Activated T-helper 2 cell treated with anti-CD3 and anti-CD28 coated beads, Interferon-gamma antibody, Interleukin-2, Interleukin-4, amounts not matched to agents 10 μg/mL and 5 μg/mL and 100 μg/mL, durations not matched to agents 14 hours and 24 hours and 36 hours (primary cell): ENCODE results near the gene NIP7. TPM values are rescaled to one million over a fixed set of nuclear protein-coding genes. Genes with fewer than 3 reads are reported as not detected.
A peak's percentile ranks its signal among the peaks of the same experiment; 100 is the strongest.
"Not testable (repeated sequence)": the region's sequence is repeated elsewhere in the genome, so short reads cannot be mapped to it uniquely, and the experiment has no call there.

Source experiments
- DNase-seq: peaks from one replicate; pipeline ENCODE4 v3.0.0; 2021; ENCODE audit warnings: low spot score
- H3K27ac Mint-ChIP-seq: one replicate; pipeline ENCODE4 v1.8.0; 2021; ENCODE audit warnings: mixed read lengths
- H3K27me3 Mint-ChIP-seq: one replicate; pipeline ENCODE4 v1.8.0; 2021; ENCODE audit warnings: low read depth, mixed read lengths
- H3K36me3 Mint-ChIP-seq: one replicate; pipeline ENCODE4 v1.8.0; 2021; ENCODE audit warnings: low read depth, mixed read lengths
- H3K4me1 Mint-ChIP-seq: one replicate; pipeline ENCODE4 v1.8.0; 2021; ENCODE audit warnings: low read depth, mixed read lengths
- H3K4me3 Mint-ChIP-seq: one replicate; pipeline ENCODE4 v1.8.0; 2021; ENCODE audit warnings: low read depth, mild to moderate bottlenecking, moderate library complexity, mixed read lengths
- H3K9me3 Mint-ChIP-seq: one replicate; pipeline ENCODE4 v1.8.0; 2021; ENCODE audit warnings: mixed read lengths
- intact Hi-C: fragments of 100-400 bp; cut with micrococcal nuclease; formaldehyde crosslinking; loops from one replicate; pipeline ENCODE4 v1.15.1; 2023
- total RNA-seq: library from RNA; stranded (reverse); gene quantifications from 2 replicates; pipeline ENCODE4 v1.2.3, GENCODE V29; 2022

NIP7 gene
- total RNA-seq = 60.5 and 60.8 TPM in 2 replicates

DNA sequence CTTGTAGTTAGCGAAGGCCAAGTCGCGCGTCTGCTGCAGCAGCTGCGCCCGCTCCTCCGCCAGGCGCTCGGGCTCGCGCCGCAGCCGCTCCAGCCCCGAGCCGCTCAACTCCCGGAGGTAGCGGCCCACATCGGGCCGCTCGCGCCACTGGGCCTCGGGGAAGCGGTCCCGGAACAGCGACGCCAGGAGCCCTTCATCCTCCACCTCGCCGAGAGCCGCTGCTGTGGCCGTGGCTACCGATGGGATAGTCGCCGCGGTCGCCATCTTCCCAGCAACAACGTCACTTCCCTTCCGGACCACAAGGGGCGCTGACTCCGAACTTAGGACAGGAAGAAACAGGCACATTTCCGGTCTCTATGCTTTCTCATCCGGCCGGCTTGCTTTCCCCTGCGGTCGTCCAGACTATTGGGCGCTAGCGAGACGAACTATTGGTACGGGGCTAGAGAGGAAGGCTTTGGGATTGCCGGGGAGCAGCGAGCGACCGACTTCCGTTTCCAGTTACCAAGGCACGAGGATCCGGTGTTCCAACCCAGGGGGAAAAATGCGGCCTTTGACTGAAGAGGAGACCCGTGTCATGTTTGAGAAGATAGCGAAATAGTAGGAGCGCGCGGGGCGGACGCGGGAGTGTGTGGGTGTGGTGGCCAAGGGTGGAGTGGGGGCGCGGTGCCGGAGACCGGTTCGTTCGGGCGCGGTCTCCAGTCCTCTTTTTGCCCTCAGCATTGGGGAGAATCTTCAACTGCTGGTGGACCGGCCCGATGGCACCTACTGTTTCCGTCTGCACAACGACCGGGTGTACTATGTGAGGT, at the start of gene NIP7, which contains the start of gene COG8:
Gene NIP7 (plus strand): TSS at position 484 of the 806 bp plus-strand sequence. CDS start 58 bp downstream, at position 542.
Gene COG8 (minus strand): TSS at position 276 of the 806 bp plus-strand sequence. CDS start 12 bp downstream, at position 264.
- Mint-ChIP-seq H3K4me3 (peak within 1 kb of the TSS; percentile 98), H3K36me3 (peaks cover 72% of the 10 kb centered on the region), H3K9me3 (no peaks in the 10 kb centered on the region), H3K4me1 (peaks cover 31% of the 10 kb centered on the region), H3K27me3 (no peaks in the 10 kb centered on the region), H3K27ac (peak within 1 kb of the TSS; percentile 96)
- peak; percentile 91 for DNase-seq
- intact Hi-C loops = loop anchor here (1.0 to 5.0 kb wide), 5 partner anchors 9 to 413 kb away; partner anchors contain the start of genes NOB1, PDF and VPS4A

DNA sequence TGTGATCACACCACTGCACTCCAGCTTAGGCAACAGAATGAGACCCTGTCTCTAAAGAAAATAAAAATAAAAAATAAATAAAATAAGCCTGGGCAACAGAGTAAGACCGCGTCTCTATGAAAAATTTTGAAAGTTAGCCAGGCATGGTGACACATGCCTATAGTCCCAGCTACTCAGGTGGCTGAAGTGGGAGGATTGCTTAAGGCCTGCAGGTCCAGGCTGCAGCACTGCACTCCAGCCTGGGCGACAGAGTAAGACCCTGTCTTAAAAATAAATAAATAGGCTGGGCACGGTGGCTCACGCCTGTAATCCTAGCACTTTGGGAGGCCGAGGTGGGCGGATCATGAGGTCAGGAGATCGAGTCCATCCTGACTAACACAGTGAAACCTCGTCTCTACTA, 47.9 kb upstream of the NIP7 start:
- H3K4me3 Mint-ChIP-seq, H3K4me1 Mint-ChIP-seq, DNase-seq, H3K27ac Mint-ChIP-seq, H3K9me3 Mint-ChIP-seq, H3K36me3 Mint-ChIP-seq, intact Hi-C loops, H3K27me3 Mint-ChIP-seq: not testable (repeated sequence)

DNA sequence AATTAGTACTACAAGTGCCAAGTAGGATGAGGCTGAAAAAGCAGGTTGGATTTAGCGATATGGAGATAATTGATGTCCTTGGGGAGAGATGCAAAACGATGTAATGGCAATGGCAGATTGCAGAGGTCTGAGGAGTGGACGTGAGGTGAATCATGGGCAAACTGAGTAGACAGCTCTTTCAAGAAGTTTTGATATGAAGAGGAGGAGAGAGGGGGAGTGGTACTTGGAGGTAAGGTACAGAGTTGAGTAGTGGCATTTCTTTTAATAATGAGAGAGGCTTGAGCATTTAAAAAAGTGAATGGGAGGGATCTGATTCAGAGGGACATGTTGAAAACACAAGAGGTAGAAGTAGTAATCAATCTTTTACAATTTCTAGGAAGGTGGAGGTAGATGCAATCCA, 46.2 kb upstream of the NIP7 start:
- Mint-ChIP-seq H3K27me3 (no peaks in the 10 kb centered on the region), H3K36me3 (peaks cover 3% of the 10 kb centered on the region), H3K4me1 (no peaks in the 10 kb centered on the region), H3K27ac (no peak overlapping the region), H3K4me3 (no peak overlapping the region), H3K9me3 (no peaks in the 10 kb centered on the region)
- DNase-seq = no peak
- intact Hi-C loops = no loop called here

DNA sequence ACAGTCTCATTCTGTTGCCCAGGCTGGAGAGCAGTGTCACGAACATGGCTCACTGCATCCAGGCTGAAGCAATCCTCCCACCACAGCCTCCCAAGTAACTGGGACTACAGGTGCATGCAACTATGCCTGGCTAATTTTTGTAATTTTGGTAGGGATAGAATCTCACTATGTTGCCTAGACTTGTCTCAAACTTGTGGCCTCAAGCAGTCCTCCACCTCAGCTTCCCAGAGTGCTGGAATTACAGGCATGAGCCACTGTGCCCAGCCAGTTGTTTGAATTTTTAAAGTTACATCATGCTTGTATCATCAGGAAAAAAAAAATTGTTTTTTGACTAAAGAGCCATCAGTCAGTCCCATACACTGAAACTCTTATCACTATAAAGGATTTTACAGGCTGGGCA, 45.5 kb upstream of the NIP7 start:
- Mint-ChIP-seq H3K27me3 (no peaks in the 10 kb centered on the region), H3K4me3 (no peak overlapping the region), H3K27ac (no peak overlapping the region), H3K36me3 (peaks cover 3% of the 10 kb centered on the region), H3K4me1 (peaks cover 2% of the 10 kb centered on the region), H3K9me3 (no peaks in the 10 kb centered on the region)
- no peak for DNase-seq
- intact Hi-C loops = no loop called here

DNA sequence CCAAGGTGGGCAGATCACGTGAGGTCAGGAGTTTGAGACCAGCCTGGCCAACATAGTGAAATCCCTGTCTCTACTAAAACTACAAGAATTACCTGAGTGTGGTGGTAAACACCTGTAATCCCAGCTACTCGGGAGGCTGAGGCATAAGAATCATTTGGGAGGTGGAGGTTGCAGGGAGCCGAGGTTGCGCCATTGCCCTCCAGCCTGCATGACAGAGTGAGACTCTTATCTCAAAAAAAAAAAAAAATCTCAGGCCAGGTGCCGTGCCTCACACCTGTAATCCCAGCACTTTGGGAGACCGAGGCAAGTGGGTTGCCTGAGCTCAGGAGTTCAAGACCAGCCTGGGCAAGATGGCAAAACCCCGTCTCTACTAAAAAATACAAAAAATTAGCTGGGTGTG, 42.8 kb upstream of the NIP7 start:
- not testable (repeated sequence) for H3K9me3 Mint-ChIP-seq

DNA sequence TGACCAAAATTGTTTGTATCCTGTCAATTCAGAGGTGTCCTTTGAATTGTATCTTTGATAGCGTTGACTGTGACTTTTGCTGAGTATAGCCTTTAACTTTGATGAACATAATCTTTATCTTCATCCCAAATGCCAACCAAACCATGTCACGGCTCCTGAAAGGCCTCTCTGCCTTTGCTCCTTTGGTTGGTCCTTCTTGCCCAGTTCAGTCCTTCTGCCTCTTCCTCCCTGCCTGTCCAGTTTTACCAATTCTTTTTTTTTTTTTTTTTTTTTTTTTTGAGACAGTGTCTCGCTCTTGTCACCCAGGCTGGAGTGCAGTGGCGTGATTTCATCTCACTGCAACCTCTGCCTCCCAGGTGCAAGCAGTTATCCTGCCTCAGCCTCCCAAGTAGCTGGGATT, 41.3 kb upstream of the NIP7 start:
- Mint-ChIP-seq H3K27me3 (no peaks in the 10 kb centered on the region), H3K4me1 (peaks cover 2% of the 10 kb centered on the region), H3K36me3 (peaks cover 22% of the 10 kb centered on the region), H3K27ac (no peak overlapping the region), H3K9me3 (no peaks in the 10 kb centered on the region), H3K4me3 (no peak overlapping the region)
- intact Hi-C loops = no loop called here
- no peak for DNase-seq

More for the DNA sequence above, 42.8 kb upstream of the NIP7 start:
- H3K4me1 Mint-ChIP-seq, H3K27ac Mint-ChIP-seq, intact Hi-C loops, H3K27me3 Mint-ChIP-seq, DNase-seq, H3K4me3 Mint-ChIP-seq: not testable (repeated sequence)
- peaks cover 22% of the 10 kb centered on the region for H3K36me3 Mint-ChIP-seq

DNA sequence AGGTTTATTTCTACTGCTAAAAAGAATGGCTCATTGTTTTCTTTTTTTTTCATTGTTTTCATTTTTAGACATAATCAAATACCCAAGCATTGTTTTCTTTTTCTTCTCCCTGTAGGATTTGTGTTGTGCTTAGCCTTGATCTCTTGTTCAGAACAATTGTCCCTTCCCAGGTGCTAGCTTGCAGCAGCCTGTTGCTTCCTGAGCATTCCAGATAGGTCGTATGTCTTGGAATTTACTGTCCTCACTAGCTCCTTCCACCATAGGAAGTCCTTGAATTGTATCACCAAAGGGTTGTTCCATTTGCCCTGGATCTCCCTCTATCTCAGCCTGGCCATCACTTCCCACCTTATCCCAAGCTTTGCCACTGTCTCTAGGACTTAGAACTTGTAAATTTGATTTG, 38.4 kb upstream of the NIP7 start:
- no peaks in the 10 kb centered on the region for H3K9me3 Mint-ChIP-seq
- H3K27me3 Mint-ChIP-seq = no peaks in the 10 kb centered on the region
- no peak for DNase-seq
- no peak overlapping the region for H3K27ac Mint-ChIP-seq
- intact Hi-C loops = no loop called here
- H3K36me3 Mint-ChIP-seq = peaks cover 26% of the 10 kb centered on the region
- peaks cover 2% of the 10 kb centered on the region for H3K4me1 Mint-ChIP-seq
- no peak overlapping the region for H3K4me3 Mint-ChIP-seq

DNA sequence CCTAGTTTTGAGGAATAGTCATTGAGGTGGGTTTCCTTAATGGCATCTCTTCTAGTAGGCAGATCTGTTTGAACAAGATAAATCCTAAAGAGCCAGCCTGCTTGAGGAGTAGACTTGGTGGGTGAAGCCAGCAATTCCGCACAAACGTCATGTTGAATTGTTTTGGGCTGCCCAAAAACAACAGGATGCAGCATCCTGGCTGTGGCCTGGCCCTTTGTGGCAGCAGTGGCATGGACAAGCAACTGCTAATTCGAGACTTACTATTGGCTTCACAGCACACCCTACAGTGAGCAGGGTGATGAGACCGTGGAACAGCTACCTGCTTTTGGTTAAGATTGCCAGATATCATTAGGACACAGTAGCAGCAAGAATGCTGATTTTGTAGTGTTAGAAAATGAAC, 37.7 kb upstream of the NIP7 start:
- Mint-ChIP-seq H3K4me3 (no peak overlapping the region), H3K36me3 (peaks cover 27% of the 10 kb centered on the region), H3K4me1 (peaks cover 2% of the 10 kb centered on the region), H3K27me3 (no peaks in the 10 kb centered on the region), H3K27ac (no peak overlapping the region), H3K9me3 (no peaks in the 10 kb centered on the region)
- intact Hi-C loops = no loop called here
- DNase-seq = no peak

DNA sequence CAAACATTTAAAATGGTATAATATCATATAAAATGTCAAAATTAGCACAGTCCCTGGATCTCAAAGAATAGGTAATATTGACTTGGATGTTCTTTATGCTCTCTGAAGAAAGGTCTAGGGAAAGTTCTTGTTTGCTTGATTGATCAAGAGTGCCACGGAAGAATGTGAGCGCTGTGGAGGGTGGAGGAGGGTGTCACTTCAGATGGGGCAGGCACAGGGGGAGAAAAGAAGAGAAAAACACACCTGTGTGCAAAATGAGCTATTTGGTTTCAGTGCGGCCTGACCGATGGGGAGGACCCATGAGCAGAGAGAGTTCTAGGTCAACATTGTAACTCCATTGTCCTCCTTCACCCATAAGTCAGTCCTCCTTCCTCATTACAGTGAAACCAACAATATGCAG, 37.3 kb upstream of the NIP7 start:
- H3K4me3 Mint-ChIP-seq = no peak overlapping the region
- intact Hi-C loops = no loop called here
- no peaks in the 10 kb centered on the region for H3K9me3 Mint-ChIP-seq
- no peak overlapping the region for H3K27ac Mint-ChIP-seq
- peaks cover 27% of the 10 kb centered on the region for H3K36me3 Mint-ChIP-seq
- DNase-seq = no peak
- H3K4me1 Mint-ChIP-seq = peaks cover 2% of the 10 kb centered on the region
- H3K27me3 Mint-ChIP-seq = no peaks in the 10 kb centered on the region

DNA sequence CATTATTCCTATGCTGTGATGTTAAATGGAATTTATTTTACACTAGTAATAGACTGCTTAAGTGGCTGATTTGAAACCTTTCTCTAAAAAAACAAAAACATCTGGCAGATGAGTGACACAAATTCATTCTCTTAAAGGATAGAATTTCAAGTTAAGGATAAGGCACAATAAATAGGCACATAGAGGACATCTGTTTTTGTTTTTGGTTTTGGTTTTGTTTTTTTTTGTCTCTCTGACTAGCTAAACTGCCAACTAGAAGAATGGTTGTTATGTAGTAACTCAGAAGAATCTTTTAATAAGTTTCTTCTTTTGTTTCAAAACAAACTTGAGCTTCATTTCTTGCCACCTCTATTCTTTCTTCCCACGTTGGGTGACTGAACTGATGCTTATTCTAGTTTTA, 33.5 kb upstream of the NIP7 start:
- no peak for DNase-seq
- no peaks in the 10 kb centered on the region for H3K27me3 Mint-ChIP-seq
- H3K9me3 Mint-ChIP-seq = no peaks in the 10 kb centered on the region
- no peak overlapping the region for H3K27ac Mint-ChIP-seq
- peaks cover 3% of the 10 kb centered on the region for H3K4me1 Mint-ChIP-seq
- H3K36me3 Mint-ChIP-seq = peaks cover 18% of the 10 kb centered on the region
- no peak overlapping the region for H3K4me3 Mint-ChIP-seq
- intact Hi-C loops = no loop called here

DNA sequence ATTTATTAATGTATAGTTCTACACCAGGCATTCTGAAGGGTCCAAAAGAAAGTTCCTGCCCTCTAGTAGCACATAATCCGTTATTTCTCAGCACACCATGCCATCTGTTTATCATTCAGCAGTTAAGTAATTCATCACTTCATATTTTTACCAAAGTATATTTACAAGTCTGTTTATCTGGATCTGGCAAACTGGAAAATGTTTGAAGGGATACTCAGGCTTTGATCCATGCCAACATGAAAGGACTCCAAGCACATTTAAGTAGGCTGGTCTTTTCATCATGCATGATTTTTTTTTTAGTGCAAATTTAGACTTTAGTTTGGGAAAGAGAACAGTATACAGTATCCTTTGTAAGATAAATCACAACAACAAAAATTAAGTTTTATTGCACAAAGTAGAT, 32.5 kb upstream of the NIP7 start:
- intact Hi-C loops = no loop called here
- peaks cover 7% of the 10 kb centered on the region for H3K4me1 Mint-ChIP-seq
- no peak for DNase-seq
- no peak overlapping the region for H3K27ac Mint-ChIP-seq
- no peak overlapping the region for H3K4me3 Mint-ChIP-seq
- H3K36me3 Mint-ChIP-seq = peaks cover 18% of the 10 kb centered on the region
- no peaks in the 10 kb centered on the region for H3K27me3 Mint-ChIP-seq
- no peaks in the 10 kb centered on the region for H3K9me3 Mint-ChIP-seq

DNA sequence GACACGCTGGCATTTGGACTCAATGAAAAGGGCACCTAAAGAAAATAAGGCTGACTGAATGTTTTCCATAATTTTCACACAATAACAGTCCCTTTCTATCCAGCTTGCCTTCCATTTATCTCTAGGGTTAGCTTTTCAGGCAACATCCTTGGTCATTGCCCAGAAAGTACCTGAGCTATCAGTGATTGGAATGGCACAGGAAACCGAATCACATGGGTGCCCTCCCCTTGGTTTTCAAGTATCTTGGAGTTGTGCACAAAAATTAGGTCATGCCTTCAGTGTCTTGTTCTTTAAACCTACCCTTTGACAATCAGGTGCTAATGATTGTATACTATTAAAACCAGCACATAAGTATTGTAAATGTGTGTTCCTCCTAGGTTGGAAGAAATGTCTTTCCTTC, 31.7 kb upstream of the NIP7 start:
- intact Hi-C loops = no loop called here
- Mint-ChIP-seq H3K9me3 (no peaks in the 10 kb centered on the region), H3K4me3 (no peak overlapping the region), H3K27me3 (no peaks in the 10 kb centered on the region), H3K4me1 (peaks cover 10% of the 10 kb centered on the region), H3K36me3 (peaks cover 20% of the 10 kb centered on the region), H3K27ac (no peak overlapping the region)
- DNase-seq = no peak

DNA sequence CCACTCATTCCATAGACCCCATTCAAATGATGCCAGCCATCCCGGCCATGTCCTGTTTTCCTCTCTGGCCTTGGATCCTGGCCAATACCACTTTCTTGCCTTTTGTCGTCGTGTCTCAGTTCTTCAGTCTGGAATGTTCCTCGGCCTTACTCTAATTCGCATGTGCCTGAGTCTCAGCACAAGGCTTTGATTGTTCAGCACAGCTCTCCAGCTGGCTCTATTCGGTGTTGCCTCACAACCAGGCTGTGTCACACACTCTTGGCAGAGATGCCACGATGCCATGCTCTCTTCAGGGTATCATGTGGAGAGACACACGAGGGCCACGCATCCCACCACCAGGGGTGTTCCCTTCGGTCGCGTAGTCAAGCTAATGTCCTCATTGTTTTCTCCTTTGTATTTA, 30.3 kb upstream of the NIP7 start:
- intact Hi-C loops = no loop called here
- Mint-ChIP-seq H3K9me3 (no peaks in the 10 kb centered on the region), H3K27me3 (no peaks in the 10 kb centered on the region), H3K4me1 (peaks cover 17% of the 10 kb centered on the region), H3K4me3 (no peak overlapping the region), H3K27ac (no peak overlapping the region), H3K36me3 (peaks cover 30% of the 10 kb centered on the region)
- no peak for DNase-seq
